HepG2 (cell line): ENCODE measurements around the gene ARL6. TPM values are rescaled to one million over a fixed set of nuclear protein-coding genes. Genes with fewer than 3 reads are reported as not detected.

ENCODE experiments used
- CBX1 ChIP-seq: IDR thresholded peaks from one replicate; pipeline ENCODE4 v1.6.1; 2016; ENCODE audit warnings: antibody characterized with exemption, low read depth
- FOXC1 ChIP-seq: sonication (generic); formaldehyde crosslinking; IDR thresholded peaks from 2 replicates; pipeline ENCODE4 v1.8.0; 2022; ENCODE audit warnings: mild to moderate bottlenecking, missing genetic modification reagents, borderline replicate concordance
- GZF1 ChIP-seq: sonication (generic); formaldehyde crosslinking; IDR thresholded peaks from 2 replicates; pipeline ENCODE4 v1.5.1; 2020; ENCODE audit warnings: mild to moderate bottlenecking, missing genetic modification reagents
- KLF15 ChIP-seq: sonication (generic); formaldehyde crosslinking; IDR thresholded peaks from 2 replicates; pipeline ENCODE4 v1.8.1; 2023; ENCODE audit warnings: borderline replicate concordance, mild to moderate bottlenecking, inconsistent platforms, missing genetic modification reagents, mixed read lengths
- NCOA1 ChIP-seq: sonication (generic); formaldehyde crosslinking; IDR thresholded peaks from 2 replicates; pipeline ENCODE4 v1.9.0; 2021; ENCODE audit warnings: missing genetic modification reagents
- REL ChIP-seq: sonication (generic); formaldehyde crosslinking; conservative IDR thresholded peaks from 2 replicates; pipeline ENCODE4 v1.8.0; 2022; ENCODE audit warnings: mild to moderate bottlenecking, missing genetic modification reagents, moderate library complexity
- XBP1 ChIP-seq: sonication (generic); formaldehyde crosslinking; IDR thresholded peaks from 2 replicates; pipeline ENCODE4 v1.5.0; 2020; ENCODE audit warnings: missing genetic modification reagents
- ZNF292 ChIP-seq: sonication (generic); formaldehyde crosslinking; IDR thresholded peaks from 2 replicates; pipeline ENCODE4 v1.8.1; 2022; ENCODE audit warnings: mild to moderate bottlenecking, low read depth, missing genetic modification reagents, borderline replicate concordance
- ZNF512B ChIP-seq: sonication (generic); formaldehyde crosslinking; IDR thresholded peaks from 2 replicates; pipeline ENCODE4 v1.5.1; 2020; ENCODE audit warnings: missing genetic modification reagents, mild to moderate bottlenecking, borderline replicate concordance
- ZSCAN12 ChIP-seq: sonication (generic); formaldehyde crosslinking; IDR thresholded peaks from 2 replicates; pipeline ENCODE4 v1.9.0; 2021; ENCODE audit warnings: mild to moderate bottlenecking, missing genetic modification reagents
- polyA plus RNA-seq, 8 experiments: library from polyadenylated mRNA; depleted of rRNA in 3 of 8; stranded (reverse) in 7 of 8; unstranded in 1 of 8; fragments of >200 nt; fragmentation: Illumina TruSeq in 4 of 8; extraction: Trizol in 4 of 8; gene quantifications; 2 replicates each; pipeline versions ENCODE4 v1.2.1 to v1.2.3, GENCODE V29; 2011 to 2016; ENCODE audit warnings: low read depth in 4 of 8, missing spikeins in 1 of 8, mixed read lengths in 1 of 8; ENCODE audit not compliant: insufficient read depth in 1 of 8
- total RNA-seq, 5 experiments: library from RNA; depleted of rRNA; stranded (reverse); fragments of >200 nt; fragmentation: Illumina TruSeq; extraction: Trizol; gene quantifications; 2 replicates each; pipeline ENCODE4 v1.2.3, GENCODE V29; 2016; ENCODE audit warnings: low read depth in 1 of 5
- TF ChIP-seq, protein P1 (sequence below): sonication (generic); formaldehyde crosslinking; IDR thresholded peaks from 2 replicates; pipeline ENCODE4 v1.5.1; 2020; ENCODE audit warnings: mild to moderate bottlenecking, missing genetic modification reagents, borderline replicate concordance
- TF ChIP-seq, protein P2 (sequence below): sonication (generic); formaldehyde crosslinking; conservative IDR thresholded peaks from 2 replicates; pipeline ENCODE4 v1.8.0; 2022; ENCODE audit warnings: mild to moderate bottlenecking, moderate library complexity, missing genetic modification reagents
- TF ChIP-seq, protein P3 (sequence below): sonication (generic); formaldehyde crosslinking; conservative IDR thresholded peaks from 2 replicates; pipeline ENCODE4 v1.8.1; 2023; ENCODE audit warnings: missing genetic modification reagents

Gene ARL6
- total and polyA plus RNA-seq, 2 of the 13 experiments (the other 11 are each of a cell fraction or from before 2014, with no cell fraction given), result 1.3 to 3.7 TPM

- TF ChIP-seq ZSCAN12 (CRISPR knock-in tag) (no peak), CBX1 (no peak), FOXC1 (peak; percentile 29; the same call in 1 of the 2 replicates), GZF1 (0 out of 2 replicates have a peak, but pooled peaks have one; percentile 37), REL (0 out of 2 replicates have a peak, but pooled peaks have one; percentile 10), NCOA1 (CRISPR knock-in tag) (0 out of 2 replicates have a peak, but pooled peaks have one; percentile 32), ZNF512B (CRISPR knock-in tag) (peak; percentile 26; the same call in 1 of the 2 replicates), KLF15 (CRISPR knock-in tag) (no peak), XBP1 (CRISPR knock-in tag) (0 out of 2 replicates have a peak, but pooled peaks have one; percentile 21), ZNF292 (CRISPR knock-in tag) (0 out of 2 replicates have a peak, but pooled peaks have one; percentile 14)
- TF ChIP-seq, protein P1, sequence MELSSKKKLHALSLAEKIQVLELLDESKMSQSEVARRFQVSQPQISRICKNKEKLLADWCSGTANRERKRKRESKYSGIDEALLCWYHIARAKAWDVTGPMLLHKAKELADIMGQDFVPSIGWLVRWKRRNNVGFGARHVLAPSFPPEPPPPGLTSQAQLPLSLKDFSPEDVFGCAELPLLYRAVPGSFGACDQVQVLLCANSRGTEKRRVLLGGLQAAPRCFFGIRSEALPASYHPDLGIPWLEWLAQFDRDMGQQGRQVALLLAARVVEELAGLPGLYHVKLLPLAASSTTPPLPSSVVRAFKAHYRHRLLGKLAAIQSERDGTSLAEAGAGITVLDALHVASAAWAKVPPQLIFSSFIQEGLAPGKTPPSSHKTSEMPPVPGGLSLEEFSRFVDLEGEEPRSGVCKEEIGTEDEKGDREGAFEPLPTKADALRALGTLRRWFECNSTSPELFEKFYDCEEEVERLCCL (CRISPR knock-in tag), result no peak
- TF ChIP-seq, protein P2, sequence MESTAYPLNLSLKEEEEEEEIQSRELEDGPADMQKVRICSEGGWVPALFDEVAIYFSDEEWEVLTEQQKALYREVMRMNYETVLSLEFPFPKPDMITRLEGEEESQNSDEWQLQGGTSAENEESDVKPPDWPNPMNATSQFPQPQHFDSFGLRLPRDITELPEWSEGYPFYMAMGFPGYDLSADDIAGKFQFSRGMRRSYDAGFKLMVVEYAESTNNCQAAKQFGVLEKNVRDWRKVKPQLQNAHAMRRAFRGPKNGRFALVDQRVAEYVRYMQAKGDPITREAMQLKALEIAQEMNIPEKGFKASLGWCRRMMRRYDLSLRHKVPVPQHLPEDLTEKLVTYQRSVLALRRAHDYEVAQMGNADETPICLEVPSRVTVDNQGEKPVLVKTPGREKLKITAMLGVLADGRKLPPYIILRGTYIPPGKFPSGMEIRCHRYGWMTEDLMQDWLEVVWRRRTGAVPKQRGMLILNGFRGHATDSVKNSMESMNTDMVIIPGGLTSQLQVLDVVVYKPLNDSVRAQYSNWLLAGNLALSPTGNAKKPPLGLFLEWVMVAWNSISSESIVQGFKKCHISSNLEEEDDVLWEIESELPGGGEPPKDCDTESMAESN (CRISPR knock-in tag), result no peak
- TF ChIP-seq, protein P3, sequence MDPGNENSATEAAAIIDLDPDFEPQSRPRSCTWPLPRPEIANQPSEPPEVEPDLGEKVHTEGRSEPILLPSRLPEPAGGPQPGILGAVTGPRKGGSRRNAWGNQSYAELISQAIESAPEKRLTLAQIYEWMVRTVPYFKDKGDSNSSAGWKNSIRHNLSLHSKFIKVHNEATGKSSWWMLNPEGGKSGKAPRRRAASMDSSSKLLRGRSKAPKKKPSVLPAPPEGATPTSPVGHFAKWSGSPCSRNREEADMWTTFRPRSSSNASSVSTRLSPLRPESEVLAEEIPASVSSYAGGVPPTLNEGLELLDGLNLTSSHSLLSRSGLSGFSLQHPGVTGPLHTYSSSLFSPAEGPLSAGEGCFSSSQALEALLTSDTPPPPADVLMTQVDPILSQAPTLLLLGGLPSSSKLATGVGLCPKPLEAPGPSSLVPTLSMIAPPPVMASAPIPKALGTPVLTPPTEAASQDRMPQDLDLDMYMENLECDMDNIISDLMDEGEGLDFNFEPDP (CRISPR knock-in tag), result 0 out of 2 replicates have a peak, but pooled peaks have one; percentile 21
Measured at GRCh38 chr3:97821287-97821773, 56.8 kb downstream of the ARL6 start (continued).
